DOHH2 (cell line): ENCODE measurements around the gene LRRC75B.
"Not testable (repeated sequence)": the region's sequence is repeated elsewhere in the genome, so short reads cannot be mapped to it uniquely, and the experiment has no call there.

ENCODE experiments used
- H3F3A ChIP-seq: fragments of 200-600 bp; sonication (generic), shearing (Covaris generic); 2 replicates; pipeline ENCODE4 v1.6.0; 2016; ENCODE audit warnings: antibody characterized with exemption, mild to moderate bottlenecking; ENCODE audit not compliant: control insufficient read depth, insufficient read depth
- H3K27ac ChIP-seq: fragments of 200-600 bp; sonication (generic); 2 replicates; pipeline ENCODE4 v1.5.1; 2014; ENCODE audit warnings: low read depth, mild to moderate bottlenecking, low read length, moderate library complexity
- H3K27me3 ChIP-seq: fragments of 200-600 bp; sonication (generic); 2 replicates; pipeline ENCODE4 v1.6.1; 2014; ENCODE audit warnings: mild to moderate bottlenecking, low read length, mixed read lengths; ENCODE audit not compliant: control insufficient read depth
- H3K36me3 ChIP-seq: fragments of 200-600 bp; sonication (generic); 2 replicates; pipeline ENCODE4 v1.6.1; 2014; ENCODE audit warnings: mild to moderate bottlenecking, low read length, moderate library complexity, mixed read lengths; ENCODE audit not compliant: control insufficient read depth
- H3K4me1 ChIP-seq: fragments of 200-600 bp; sonication (generic); 2 replicates; pipeline ENCODE4 v1.6.1; 2014; ENCODE audit warnings: mild to moderate bottlenecking, low read length, mixed read lengths; ENCODE audit not compliant: control insufficient read depth
- H3K4me2 ChIP-seq: fragments of 200-600 bp; sonication (generic); 2 replicates; pipeline ENCODE4 v1.6.0; 2014; ENCODE audit warnings: mild to moderate bottlenecking, low read length, moderate library complexity
- H3K4me3 ChIP-seq: fragments of 200-600 bp; sonication (generic); 2 replicates; pipeline ENCODE4 v1.5.1; 2014; ENCODE audit warnings: mild to moderate bottlenecking, low read length, mixed read lengths
- H3K79me2 ChIP-seq: fragments of 200-600 bp; sonication (generic); 2 replicates; pipeline ENCODE4 v1.6.1; 2014; ENCODE audit warnings: mild to moderate bottlenecking, low read length, mixed read lengths; ENCODE audit not compliant: control insufficient read depth
- H3K9me2 ChIP-seq: fragments of 200-600 bp; sonication (generic); replicated peaks from 2 replicates; pipeline ENCODE4 v1.6.1; 2014; ENCODE audit warnings: mild to moderate bottlenecking, low read length, mixed read lengths; ENCODE audit not compliant: control insufficient read depth
- H3K9me3 ChIP-seq: fragments of 200-600 bp; sonication (generic); 2 replicates; pipeline ENCODE4 v1.6.1; 2014; ENCODE audit warnings: antibody characterized with exemption, low read length, mixed read lengths; ENCODE audit not compliant: control insufficient read depth, insufficient read depth
- H4K20me1 ChIP-seq: fragments of 200-600 bp; sonication (generic); 2 replicates; pipeline ENCODE4 v1.6.0; 2014; ENCODE audit warnings: low read depth, mild to moderate bottlenecking, antibody characterized with exemption, low read length, moderate library complexity; ENCODE audit not compliant: control insufficient read depth, insufficient read depth
- EZH2phosphoT487 ChIP-seq: fragments of 200-600 bp; sonication (generic); IDR thresholded peaks from 2 replicates; pipeline ENCODE4 v1.6.1; 2017; ENCODE audit warnings: borderline replicate concordance, mild to moderate bottlenecking, antibody characterized with exemption, low read length, moderate library complexity, mixed read lengths
- TF ChIP-seq, protein P1 (sequence below): fragments of 200-600 bp; sonication (generic); IDR thresholded peaks from one replicate; pipeline ENCODE4 v1.5.1; 2014; ENCODE audit warnings: antibody characterized with exemption, mild to moderate bottlenecking, low read depth, low read length; ENCODE audit not compliant: poor library complexity, severe bottlenecking

Gene LRRC75B

GRCh38 chr22:24602105-24602749 is 9.4 kb upstream of the LRRC75B start:
- H3K79me2 ChIP-seq, H3F3A ChIP-seq, H3K9me3 ChIP-seq, H3K9me2 ChIP-seq, H3K36me3 ChIP-seq, H3K27ac ChIP-seq, H3K27me3 ChIP-seq, H3K4me3 ChIP-seq, H3K4me2 ChIP-seq, H4K20me1 ChIP-seq: not testable (repeated sequence)
- H3K4me1 ChIP-seq, result peaks cover 10% of the 10 kb centered on the region

DNA sequence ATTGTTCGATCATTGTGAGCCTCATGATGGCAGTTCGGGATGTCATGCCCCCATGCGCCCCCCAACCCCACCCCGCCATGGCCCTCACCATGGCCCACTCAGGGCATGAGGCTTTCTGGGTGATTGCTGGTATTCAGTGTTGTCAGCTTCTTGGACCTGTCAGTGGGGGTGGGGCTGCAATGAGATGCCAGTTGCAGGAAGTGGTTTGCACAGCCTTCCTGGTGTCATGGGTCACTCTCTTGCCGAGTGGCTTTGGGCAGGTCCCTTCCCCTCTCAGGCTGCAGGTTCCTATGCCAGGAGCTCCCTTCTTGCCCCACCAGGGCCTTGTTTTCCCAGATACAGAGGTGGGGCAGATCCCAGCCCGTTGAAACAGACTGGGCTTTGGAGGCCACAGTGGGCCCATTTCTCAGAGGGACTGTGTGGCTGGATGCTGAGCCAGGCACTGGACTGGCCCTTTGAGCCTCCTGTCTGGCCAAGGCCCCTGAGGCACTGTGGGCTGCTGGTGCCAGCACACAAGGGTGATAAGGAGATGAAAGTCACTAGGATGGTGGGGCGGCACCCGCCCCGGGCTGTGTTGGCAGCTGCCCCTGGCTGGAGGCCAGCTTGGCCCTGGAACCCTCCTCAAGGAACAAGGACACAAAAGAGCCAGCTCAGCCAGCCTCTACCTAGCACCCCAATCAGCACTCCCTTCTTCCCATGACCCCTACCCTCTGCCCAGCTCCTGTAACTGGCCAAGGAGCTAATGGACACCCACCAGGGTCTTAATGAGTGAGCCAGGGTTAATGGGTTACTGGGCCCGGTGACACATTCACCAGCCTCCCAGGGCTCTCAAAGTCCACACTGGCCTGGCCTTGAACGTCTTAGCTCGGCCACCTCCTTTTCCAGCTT is 8.6 kb upstream of the LRRC75B start:
- H3K9me3 ChIP-seq, result no peaks in the 10 kb centered on the region
- no peaks in the 10 kb centered on the region for H3K79me2 ChIP-seq
- H3K4me3 ChIP-seq, result no peak overlapping the region
- H3K4me2 ChIP-seq, result no peak overlapping the region
- H4K20me1 ChIP-seq, result no peaks in the 10 kb centered on the region
- no peak overlapping the region for H3K27ac ChIP-seq
- no peak for TF ChIP-seq EZH2phosphoT487
- TF ChIP-seq, protein P1, sequence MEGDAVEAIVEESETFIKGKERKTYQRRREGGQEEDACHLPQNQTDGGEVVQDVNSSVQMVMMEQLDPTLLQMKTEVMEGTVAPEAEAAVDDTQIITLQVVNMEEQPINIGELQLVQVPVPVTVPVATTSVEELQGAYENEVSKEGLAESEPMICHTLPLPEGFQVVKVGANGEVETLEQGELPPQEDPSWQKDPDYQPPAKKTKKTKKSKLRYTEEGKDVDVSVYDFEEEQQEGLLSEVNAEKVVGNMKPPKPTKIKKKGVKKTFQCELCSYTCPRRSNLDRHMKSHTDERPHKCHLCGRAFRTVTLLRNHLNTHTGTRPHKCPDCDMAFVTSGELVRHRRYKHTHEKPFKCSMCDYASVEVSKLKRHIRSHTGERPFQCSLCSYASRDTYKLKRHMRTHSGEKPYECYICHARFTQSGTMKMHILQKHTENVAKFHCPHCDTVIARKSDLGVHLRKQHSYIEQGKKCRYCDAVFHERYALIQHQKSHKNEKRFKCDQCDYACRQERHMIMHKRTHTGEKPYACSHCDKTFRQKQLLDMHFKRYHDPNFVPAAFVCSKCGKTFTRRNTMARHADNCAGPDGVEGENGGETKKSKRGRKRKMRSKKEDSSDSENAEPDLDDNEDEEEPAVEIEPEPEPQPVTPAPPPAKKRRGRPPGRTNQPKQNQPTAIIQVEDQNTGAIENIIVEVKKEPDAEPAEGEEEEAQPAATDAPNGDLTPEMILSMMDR, result no peak
- peaks cover 8% of the 10 kb centered on the region; the same call in 1 of the 2 replicates for H3K4me1 ChIP-seq
- H3K36me3 ChIP-seq, result no peaks in the 10 kb centered on the region
- no peaks in the 10 kb centered on the region for H3K27me3 ChIP-seq
- H3F3A ChIP-seq, result no peaks in the 10 kb centered on the region
- H3K9me2 ChIP-seq, result no peaks in the 10 kb centered on the region

DNA sequence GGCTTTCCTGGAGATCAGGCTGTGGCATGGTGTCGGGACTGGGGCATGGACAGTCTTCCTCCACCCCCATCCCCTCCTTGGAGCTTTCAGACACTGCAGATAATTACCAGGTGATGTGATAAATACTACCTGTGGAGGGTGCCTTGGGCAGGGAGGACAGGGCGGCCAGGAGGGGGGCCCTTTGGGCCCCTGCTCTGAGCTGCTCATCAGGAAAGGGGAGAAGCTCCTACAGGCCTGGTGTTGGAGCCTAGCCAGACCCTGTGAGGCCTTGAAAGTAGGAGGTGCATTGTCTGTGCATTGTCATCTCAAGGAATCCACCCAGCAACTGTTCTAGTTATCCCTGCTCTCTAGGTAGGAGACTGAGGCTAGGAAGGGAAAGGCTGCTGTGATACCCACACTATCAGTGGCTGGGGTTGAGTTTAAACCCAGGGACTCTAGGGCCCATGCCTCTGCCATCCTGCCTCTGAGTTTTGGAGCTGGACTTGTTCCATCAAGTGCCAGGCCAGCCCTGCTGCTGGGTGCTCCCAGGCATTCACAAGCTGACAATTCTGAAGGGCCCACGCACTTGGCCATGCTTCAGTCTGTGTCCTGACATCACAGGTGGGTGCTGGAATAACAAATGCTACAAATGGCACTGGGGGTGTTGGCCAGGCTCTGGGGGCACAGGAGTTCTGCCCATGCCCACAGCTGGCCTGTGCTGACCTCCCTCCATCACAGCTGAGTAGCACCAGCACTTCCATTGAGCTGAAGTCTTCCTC is 7.3 kb upstream of the LRRC75B start:
- H3K4me1 ChIP-seq, H3F3A ChIP-seq, H3K4me2 ChIP-seq, H4K20me1 ChIP-seq, H3K27me3 ChIP-seq, H3K9me2 ChIP-seq, H3K79me2 ChIP-seq, H3K9me3 ChIP-seq, H3K4me3 ChIP-seq, H3K36me3 ChIP-seq, H3K27ac ChIP-seq: not testable (repeated sequence)

DNA sequence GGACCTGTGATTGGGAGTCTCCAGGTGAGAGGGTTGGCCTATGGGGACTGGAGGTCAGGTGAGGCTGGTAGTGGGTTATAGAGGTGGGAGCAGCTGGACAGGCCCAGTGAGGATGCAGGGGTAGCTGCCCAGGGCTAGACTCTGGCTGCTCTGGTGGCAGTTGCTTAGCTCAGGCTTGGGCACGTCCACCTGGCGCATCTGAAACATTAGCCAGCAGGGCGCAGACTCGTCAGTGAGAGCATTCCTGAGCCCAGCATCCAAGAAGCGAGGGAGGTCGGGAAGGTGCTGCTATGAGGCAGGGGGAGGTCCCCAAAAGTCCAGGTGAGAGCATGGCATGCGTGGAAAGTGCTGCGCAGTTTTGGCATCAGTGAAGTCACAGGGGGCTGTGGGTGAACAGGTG is 6.6 kb upstream of the LRRC75B start:
- no peaks in the 10 kb centered on the region for H3K27me3 ChIP-seq
- H3K36me3 ChIP-seq, result no peaks in the 10 kb centered on the region
- no peaks in the 10 kb centered on the region for H3F3A ChIP-seq
- no peaks in the 10 kb centered on the region for H3K9me3 ChIP-seq
- no peak overlapping the region for H3K4me3 ChIP-seq
- no peaks in the 10 kb centered on the region for H3K9me2 ChIP-seq
- H4K20me1 ChIP-seq, result no peaks in the 10 kb centered on the region
- H3K79me2 ChIP-seq, result no peaks in the 10 kb centered on the region
- peaks cover 8% of the 10 kb centered on the region; the same call in 1 of the 2 replicates for H3K4me1 ChIP-seq
- no peak overlapping the region for H3K4me2 ChIP-seq
- H3K27ac ChIP-seq, result no peak overlapping the region
- TF ChIP-seq EZH2phosphoT487, result no peak
- TF ChIP-seq, protein P1, result no peak

DNA sequence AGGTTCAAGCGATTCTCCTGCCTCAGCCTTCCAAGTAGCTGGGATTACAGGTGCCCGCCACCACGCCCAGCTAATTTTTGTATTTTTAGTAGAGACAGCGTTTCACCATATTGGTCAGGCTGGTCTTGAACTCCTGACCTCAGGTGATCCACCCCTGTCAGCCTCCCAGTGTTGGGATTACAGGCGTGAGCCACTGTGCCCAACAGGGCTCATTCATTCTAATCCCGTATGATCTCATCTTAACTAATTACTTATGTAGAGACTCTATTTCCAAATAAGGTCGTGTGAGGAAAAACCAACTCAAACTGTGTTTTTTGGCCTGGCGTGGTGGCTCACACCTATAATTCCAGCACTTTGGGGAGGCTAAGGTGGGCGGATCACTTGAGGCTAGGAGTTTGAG is 4.2 kb upstream of the LRRC75B start:
- H3K27me3 ChIP-seq, result peaks cover 11% of the 10 kb centered on the region
- not testable (repeated sequence) for H3K4me2 ChIP-seq, H3K9me3 ChIP-seq, H3K4me1 ChIP-seq, H3F3A ChIP-seq, H3K79me2 ChIP-seq, H4K20me1 ChIP-seq, H3K9me2 ChIP-seq, H3K27ac ChIP-seq, H3K36me3 ChIP-seq, H3K4me3 ChIP-seq
